PFSK-1 (cell line): ENCODE results near the gene HIPK2.

ENCODE experiments used
- FOXP2 ChIP-seq: optimal IDR thresholded peaks from 2 replicates; pipeline ENCODE3; 2011; ENCODE audit warnings: borderline replicate concordance, control low read depth, inconsistent platforms; ENCODE audit not compliant: insufficient read depth; ENCODE audit errors: extremely low read length, extremely low read depth
- POLR2AphosphoS5 ChIP-seq: IDR thresholded peaks from 2 replicates; pipeline ENCODE4 v1.6.1; 2012; ENCODE audit warnings: low read depth, mild to moderate bottlenecking, control low read depth, low read length, moderate library complexity
- SIN3A ChIP-seq: IDR thresholded peaks from 2 replicates; pipeline ENCODE4 v1.6.1; 2012; ENCODE audit warnings: mild to moderate bottlenecking, low read length, moderate library complexity, borderline replicate concordance; ENCODE audit not compliant: insufficient read depth
- TAF1 ChIP-seq: IDR thresholded peaks from 2 replicates; pipeline ENCODE4 v1.6.1; 2012; ENCODE audit warnings: low read length, control low read depth, borderline replicate concordance; ENCODE audit not compliant: insufficient read depth
- TF ChIP-seq, protein P1 (sequence below), 2 experiments: IDR thresholded peaks; 2 replicates each; pipeline versions ENCODE4 v1.6.1 to v1.8.0; 2011 to 2012; ENCODE audit warnings: low read depth in 2 of 2, low read length in 2 of 2, control low read depth in 1 of 2, inconsistent platforms in 1 of 2, mild to moderate bottlenecking in 1 of 2, moderate library complexity in 1 of 2; ENCODE audit not compliant: insufficient read depth in 1 of 2

The HIPK2 gene

DNA sequence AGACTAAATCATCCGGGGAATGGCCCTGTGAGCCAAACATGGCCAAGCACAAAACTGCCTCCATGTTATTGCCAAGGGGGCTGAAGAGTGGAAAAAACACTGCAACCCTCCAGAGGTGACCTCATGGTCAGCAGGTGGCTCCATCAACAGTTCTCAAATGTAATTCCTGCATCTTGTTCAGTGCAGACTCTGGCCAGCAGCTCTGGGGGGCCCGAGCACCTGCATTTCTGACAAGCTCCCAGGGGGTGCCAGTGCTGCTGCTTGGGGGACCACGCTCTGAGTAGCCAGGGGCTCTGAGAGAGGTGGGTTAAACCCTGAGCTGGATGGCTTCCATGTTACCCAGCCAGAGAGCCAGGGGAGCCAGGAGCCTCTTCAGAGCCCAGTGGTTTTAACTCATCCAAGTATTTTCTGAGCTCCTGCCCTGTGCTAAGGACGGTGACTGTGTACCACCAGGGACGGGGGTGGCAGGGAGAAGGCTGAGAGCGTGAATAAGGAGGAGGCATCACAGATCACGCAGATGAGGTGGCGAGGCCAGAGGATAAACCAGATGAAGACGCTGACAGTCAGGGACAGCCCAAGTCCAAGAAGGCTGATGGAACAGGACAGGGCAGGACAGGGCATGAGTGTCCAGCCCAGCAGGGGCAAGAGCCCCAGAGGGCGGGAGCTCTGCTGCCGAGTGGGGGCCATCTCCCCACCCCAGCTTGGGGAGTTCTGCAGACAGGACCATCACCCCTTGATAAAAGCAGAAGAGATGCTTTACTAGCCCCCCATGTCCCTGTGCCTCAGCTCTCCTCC lies 201.4 kb downstream of the HIPK2 start:
- TF ChIP-seq POLR2AphosphoS5 (no peak), FOXP2 (no peak), TAF1 (no peak), SIN3A (no peak)
- TF ChIP-seq, protein P1, sequence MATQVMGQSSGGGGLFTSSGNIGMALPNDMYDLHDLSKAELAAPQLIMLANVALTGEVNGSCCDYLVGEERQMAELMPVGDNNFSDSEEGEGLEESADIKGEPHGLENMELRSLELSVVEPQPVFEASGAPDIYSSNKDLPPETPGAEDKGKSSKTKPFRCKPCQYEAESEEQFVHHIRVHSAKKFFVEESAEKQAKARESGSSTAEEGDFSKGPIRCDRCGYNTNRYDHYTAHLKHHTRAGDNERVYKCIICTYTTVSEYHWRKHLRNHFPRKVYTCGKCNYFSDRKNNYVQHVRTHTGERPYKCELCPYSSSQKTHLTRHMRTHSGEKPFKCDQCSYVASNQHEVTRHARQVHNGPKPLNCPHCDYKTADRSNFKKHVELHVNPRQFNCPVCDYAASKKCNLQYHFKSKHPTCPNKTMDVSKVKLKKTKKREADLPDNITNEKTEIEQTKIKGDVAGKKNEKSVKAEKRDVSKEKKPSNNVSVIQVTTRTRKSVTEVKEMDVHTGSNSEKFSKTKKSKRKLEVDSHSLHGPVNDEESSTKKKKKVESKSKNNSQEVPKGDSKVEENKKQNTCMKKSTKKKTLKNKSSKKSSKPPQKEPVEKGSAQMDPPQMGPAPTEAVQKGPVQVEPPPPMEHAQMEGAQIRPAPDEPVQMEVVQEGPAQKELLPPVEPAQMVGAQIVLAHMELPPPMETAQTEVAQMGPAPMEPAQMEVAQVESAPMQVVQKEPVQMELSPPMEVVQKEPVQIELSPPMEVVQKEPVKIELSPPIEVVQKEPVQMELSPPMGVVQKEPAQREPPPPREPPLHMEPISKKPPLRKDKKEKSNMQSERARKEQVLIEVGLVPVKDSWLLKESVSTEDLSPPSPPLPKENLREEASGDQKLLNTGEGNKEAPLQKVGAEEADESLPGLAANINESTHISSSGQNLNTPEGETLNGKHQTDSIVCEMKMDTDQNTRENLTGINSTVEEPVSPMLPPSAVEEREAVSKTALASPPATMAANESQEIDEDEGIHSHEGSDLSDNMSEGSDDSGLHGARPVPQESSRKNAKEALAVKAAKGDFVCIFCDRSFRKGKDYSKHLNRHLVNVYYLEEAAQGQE (IDR thresholded peaks at IDR 0.05; ENCODE audit: insufficient read depth in 1 of 2, low read depth in 2 of 2, low read length in 2 of 2): no peak

DNA sequence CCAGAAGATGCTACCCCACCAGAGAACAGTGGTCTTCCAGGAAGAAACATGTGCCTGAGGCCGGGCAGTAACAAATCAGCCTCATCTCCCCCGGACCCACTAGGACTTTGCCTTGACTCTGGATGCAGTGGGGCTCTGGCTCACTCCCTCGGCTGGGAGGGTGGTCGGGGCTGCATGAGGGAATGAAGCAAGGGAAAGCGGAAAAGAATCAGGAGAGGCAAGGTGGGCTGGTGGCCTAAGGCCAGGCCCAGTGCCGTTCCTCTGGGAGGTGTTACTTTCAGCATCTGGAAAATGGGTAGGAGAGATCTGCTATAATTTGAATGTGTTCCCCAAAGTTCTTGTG lies 202.5 kb downstream of the HIPK2 start:
- TF ChIP-seq POLR2AphosphoS5: no peak
- TF ChIP-seq, protein P1 (IDR thresholded peaks at IDR 0.05; ENCODE audit: insufficient read depth in 1 of 2, low read depth in 2 of 2, low read length in 2 of 2): no peak
- TF ChIP-seq SIN3A: no peak
- no peak for TF ChIP-seq TAF1
- no peak for TF ChIP-seq FOXP2

DNA sequence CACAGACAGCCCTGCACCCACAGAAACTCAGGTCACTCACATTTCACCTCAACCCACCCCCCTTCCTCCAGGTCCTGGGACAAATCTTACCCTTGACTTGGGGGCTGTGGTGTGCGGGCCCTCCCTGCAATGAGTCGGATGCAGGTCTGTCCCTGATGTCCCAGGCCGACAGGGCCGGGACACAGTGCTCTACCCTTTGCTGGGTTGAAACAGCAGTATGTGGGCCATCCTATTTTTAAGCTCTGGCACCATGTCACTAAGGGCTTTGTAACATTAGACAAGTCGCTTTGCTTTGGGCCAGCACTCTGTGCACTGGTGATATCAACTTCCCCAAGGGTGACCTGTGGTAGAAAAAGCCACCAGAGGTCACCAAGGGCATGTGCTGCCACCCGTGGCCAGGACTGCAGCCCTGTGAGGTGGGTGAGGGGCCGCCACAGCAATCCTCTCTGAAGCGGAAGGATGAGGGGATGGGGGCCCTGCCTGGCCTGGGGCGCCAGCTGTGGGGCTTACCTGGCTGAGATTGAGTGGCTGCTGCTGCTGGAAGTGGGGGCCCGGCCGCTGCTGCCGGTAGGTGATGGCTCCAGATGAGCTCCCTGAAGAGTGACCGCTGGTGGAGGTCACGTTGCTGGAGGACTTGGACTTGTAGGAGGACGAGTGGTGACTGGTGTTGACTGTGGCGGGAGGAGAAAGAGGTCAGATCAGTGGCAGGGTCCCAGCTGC lies 203.0 kb downstream of the HIPK2 start:
- TF ChIP-seq SIN3A (no peak), TAF1 (no peak), FOXP2 (no peak), POLR2AphosphoS5 (no peak)
- TF ChIP-seq, protein P1 (IDR thresholded peaks at IDR 0.05; ENCODE audit: insufficient read depth in 1 of 2, low read depth in 2 of 2, low read length in 2 of 2): no peak

DNA sequence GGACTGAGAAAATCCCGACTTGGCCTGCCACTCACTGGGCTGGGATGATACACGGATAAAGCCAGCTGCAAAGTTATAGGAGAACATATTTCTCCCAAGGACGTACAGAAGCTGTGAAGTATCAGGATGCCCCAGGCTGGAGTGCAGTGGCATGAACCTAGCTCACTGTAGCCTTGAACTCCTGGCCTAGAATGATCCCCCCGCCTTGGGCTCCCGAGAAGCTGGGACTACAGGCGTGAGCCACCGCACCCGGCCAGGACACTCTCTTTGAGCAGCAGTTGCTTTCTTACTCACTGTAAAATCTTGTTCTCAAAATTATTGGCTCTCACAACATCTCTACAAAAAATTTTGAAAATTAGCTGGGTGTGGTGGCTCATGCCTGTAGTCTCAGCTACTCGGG lies 203.9 kb downstream of the HIPK2 start:
- no peak for TF ChIP-seq POLR2AphosphoS5
- TF ChIP-seq FOXP2: no peak
- no peak for TF ChIP-seq TAF1
- no peak for TF ChIP-seq SIN3A
- TF ChIP-seq, protein P1 (IDR thresholded peaks at IDR 0.05; ENCODE audit: insufficient read depth in 1 of 2, low read depth in 2 of 2, low read length in 2 of 2): no peak
